IMR-90 (cell line): ENCODE measurements around the gene WDR70.

ENCODE experiments used
- BHLHE40 ChIP-seq: fragments of 150-350 bp; IDR thresholded peaks from 2 replicates; pipeline ENCODE4 v1.6.1; 2016; ENCODE audit warnings: mild to moderate bottlenecking, low read depth, low read length
- CEBPB ChIP-seq: IDR thresholded peaks from 2 replicates; pipeline ENCODE4 v1.6.1; 2012; ENCODE audit warnings: low read depth, low read length, improper control_type of control experiment
- CHD1 ChIP-seq: IDR thresholded peaks from 2 replicates; pipeline ENCODE4 v1.6.1; 2012; ENCODE audit warnings: low read depth, low read length, improper control_type of control experiment
- CTCF ChIP-seq: conservative IDR thresholded peaks from 2 replicates; pipeline ENCODE4 v1.5.1; 2012; ENCODE audit warnings: mild to moderate bottlenecking, low read depth, low read length, improper control_type of control experiment
- ELK1 ChIP-seq: fragments of 150-350 bp; IDR thresholded peaks from 2 replicates; pipeline ENCODE4 v1.6.1; 2016; ENCODE audit warnings: low read depth, mild to moderate bottlenecking, low read length, moderate library complexity, borderline replicate concordance
- FOS ChIP-seq: fragments of 150-350 bp; IDR thresholded peaks from 2 replicates; pipeline ENCODE4 v1.6.1; 2016; ENCODE audit warnings: low read depth, low read length
- MAZ ChIP-seq: IDR thresholded peaks from 2 replicates; pipeline ENCODE4 v1.6.1; 2012; ENCODE audit warnings: low read depth, mild to moderate bottlenecking, low read length, improper control_type of control experiment, moderate library complexity, borderline replicate concordance
- NFE2L2 ChIP-seq: fragments of 150-350 bp; IDR thresholded peaks from 2 replicates; pipeline ENCODE4 v1.6.1; 2016; ENCODE audit warnings: low read depth, mild to moderate bottlenecking, low read length
- POLR2A ChIP-seq: IDR thresholded peaks from 2 replicates; pipeline ENCODE4 v1.6.1; 2012; ENCODE audit warnings: mild to moderate bottlenecking, low read depth, low read length
- RAD21 ChIP-seq: IDR thresholded peaks from 2 replicates; pipeline ENCODE4 v1.6.1; 2012; ENCODE audit warnings: low read length, improper control_type of control experiment
- RCOR1 ChIP-seq: IDR thresholded peaks from 2 replicates; pipeline ENCODE4 v1.6.1; 2012; ENCODE audit warnings: mild to moderate bottlenecking, low read length, improper control_type of control experiment; ENCODE audit not compliant: insufficient replicate concordance
- RFX5 ChIP-seq: IDR thresholded peaks from 2 replicates; pipeline ENCODE4 v1.8.0; 2012; ENCODE audit warnings: low read depth, mild to moderate bottlenecking, low read length, moderate library complexity
- SMC3 ChIP-seq: fragments of 150-350 bp; IDR thresholded peaks from 2 replicates; pipeline ENCODE4 v1.6.1; 2016; ENCODE audit warnings: low read depth, mild to moderate bottlenecking, antibody characterized with exemption, low read length, moderate library complexity
- USF2 ChIP-seq: fragments of 150-350 bp; IDR thresholded peaks from 2 replicates; pipeline ENCODE4 v1.6.1; 2017; ENCODE audit warnings: mild to moderate bottlenecking, antibody characterized with exemption, low read length, low read depth

GRCh38 chr5:37754976-37755375, 375.9 kb downstream of the WDR70 start:
- no peak for TF ChIP-seq POLR2A
- no peak for TF ChIP-seq CTCF
- no peak for TF ChIP-seq CEBPB
- TF ChIP-seq CHD1: no peak
- TF ChIP-seq RCOR1: no peak
- TF ChIP-seq FOS: no peak
- no peak for TF ChIP-seq RAD21
- TF ChIP-seq NFE2L2: no peak
- TF ChIP-seq RFX5: no peak
- no peak for TF ChIP-seq BHLHE40
- no peak for TF ChIP-seq ELK1
- TF ChIP-seq USF2: no peak
- TF ChIP-seq SMC3: no peak
- TF ChIP-seq MAZ: no peak
